Kidney (tissue), 14 donors: Measurements from ENCODE around the gene HLA-DMA. TPM values are rescaled to one million over a fixed set of nuclear protein-coding genes. Genes with fewer than 3 reads are reported as not detected.

Experiments
- DNase-seq, 5 donors: peaks; one replicate each; pipeline ENCODE4 v3.0.0-alpha.2; 2013 to 2020
- FAIRE-seq: peaks from 2 replicates; lab custom pipeline; 2012; peaks lifted over from hg19 to GRCh38; lab: Jason Lieb, UNC
- H3K27ac ChIP-seq, 2 donors: one replicate each; pipeline ENCODE4 v1.7.0; 2013; ENCODE audit warnings: low read depth in 2 of 2, low read length in 2 of 2, inconsistent platforms in 1 of 2
- H3K27me3 ChIP-seq: one replicate; pipeline ENCODE4 v1.7.1; 2013; ENCODE audit warnings: low read length, inconsistent platforms; ENCODE audit not compliant: control insufficient read depth, insufficient read depth
- H3K36me3 ChIP-seq, 3 donors: one replicate each; pipeline versions ENCODE4 v1.7.0 to v1.7.1; 2013; ENCODE audit warnings: low read length in 3 of 3, control low read depth in 1 of 3, inconsistent platforms in 1 of 3; ENCODE audit not compliant: insufficient read depth in 3 of 3, control insufficient read depth in 2 of 3
- H3K4me1 ChIP-seq, 3 donors: one replicate each; pipeline versions ENCODE4 v1.7.0 to v1.7.1; 2013; ENCODE audit warnings: low read length in 3 of 3, inconsistent platforms in 1 of 3, low read depth in 1 of 3; ENCODE audit not compliant: control insufficient read depth in 2 of 3, insufficient read depth in 2 of 3
- H3K4me3 ChIP-seq, 3 donors: one replicate each; pipeline versions ENCODE4 v1.7.0 to v1.8.1; 2013; ENCODE audit warnings: low read length in 3 of 3, control low read depth in 1 of 3, inconsistent platforms in 1 of 3
- H3K9ac ChIP-seq, 3 donors: one replicate each; pipeline versions ENCODE4 v1.7.0 to v1.7.1; 2013; ENCODE audit warnings: low read length in 3 of 3, control low read depth in 1 of 3, inconsistent platforms in 1 of 3
- H3K9me3 ChIP-seq, 3 donors: one replicate each; pipeline versions ENCODE4 v1.7.0 to v1.7.1; 2013; ENCODE audit warnings: low read length in 3 of 3, control low read depth in 1 of 3, inconsistent platforms in 1 of 3; ENCODE audit not compliant: control insufficient read depth in 2 of 3, insufficient read depth in 1 of 3
- intact Hi-C: fragments of 100-400 bp; cut with DNase I; formaldehyde crosslinking; loops from one replicate; pipeline ENCODE4 v1.11.1; 2022
- polyA plus RNA-seq: library from polyadenylated mRNA; stranded (reverse); fragments of 350-450 nt; fragmentation: Illumina TruSeq; extraction: RNeasy Lipid Tissue Mini Kit (QIAGEN cat#74804); gene quantifications from one replicate; pipeline ENCODE4 v1.2.3, GENCODE V29; 2014; ENCODE audit warnings: low read depth, low replicate concordance; ENCODE audit not compliant: insufficient read depth
- total RNA-seq: library from RNA; stranded (reverse); fragmentation: NEBNext Ultra II Directional; extraction: Animal tissue kit (Norgen Biotek cat#: 25700); gene quantifications from one replicate; pipeline ENCODE4 v1.2.1, GENCODE V29; 2021
- TF ChIP-seq, protein P1 (sequence below): IDR thresholded peaks from 3 replicates; pipeline ENCODE4 v1.5.1; 2012; ENCODE audit warnings: mild to moderate bottlenecking, moderate library complexity, borderline replicate concordance; ENCODE audit not compliant: insufficient read depth; ENCODE audit errors: extremely low read depth
- donor health status: control.
- donor health status: control.
- donor health status: control.
- donor health status: control.
- donor health status: control.
- donor health status: DM: yes; HTN: yes; CAD: no.
- donor health status: Normal renal cell carcinoma (clear cell type).

HLA-DMA gene
- total and polyA plus RNA-seq, 2 donors from 2014 or later, result 98.5 to 101 TPM

- Histone ChIP-seq H3K9ac (no peak overlapping the region), H3K9me3 (no peaks in the 10 kb centered on the region), H3K36me3 (peaks cover 43 to 59% (median 58%) of the 10 kb centered on the region in 3 donors), H3K27ac (no peak overlapping the region), H3K4me1 (peaks cover 0 to 20% (median 15%) of the 10 kb centered on the region in 3 donors), H3K27me3 (no peaks in the 10 kb centered on the region), H3K4me3 (no peak overlapping the region)
- FAIRE-seq, result no peak
- DNase-seq, result no peak
- TF ChIP-seq, protein P1, sequence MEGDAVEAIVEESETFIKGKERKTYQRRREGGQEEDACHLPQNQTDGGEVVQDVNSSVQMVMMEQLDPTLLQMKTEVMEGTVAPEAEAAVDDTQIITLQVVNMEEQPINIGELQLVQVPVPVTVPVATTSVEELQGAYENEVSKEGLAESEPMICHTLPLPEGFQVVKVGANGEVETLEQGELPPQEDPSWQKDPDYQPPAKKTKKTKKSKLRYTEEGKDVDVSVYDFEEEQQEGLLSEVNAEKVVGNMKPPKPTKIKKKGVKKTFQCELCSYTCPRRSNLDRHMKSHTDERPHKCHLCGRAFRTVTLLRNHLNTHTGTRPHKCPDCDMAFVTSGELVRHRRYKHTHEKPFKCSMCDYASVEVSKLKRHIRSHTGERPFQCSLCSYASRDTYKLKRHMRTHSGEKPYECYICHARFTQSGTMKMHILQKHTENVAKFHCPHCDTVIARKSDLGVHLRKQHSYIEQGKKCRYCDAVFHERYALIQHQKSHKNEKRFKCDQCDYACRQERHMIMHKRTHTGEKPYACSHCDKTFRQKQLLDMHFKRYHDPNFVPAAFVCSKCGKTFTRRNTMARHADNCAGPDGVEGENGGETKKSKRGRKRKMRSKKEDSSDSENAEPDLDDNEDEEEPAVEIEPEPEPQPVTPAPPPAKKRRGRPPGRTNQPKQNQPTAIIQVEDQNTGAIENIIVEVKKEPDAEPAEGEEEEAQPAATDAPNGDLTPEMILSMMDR, result no peak
- intact Hi-C loops, result loop anchor here (5.0 to 10.0 kb wide), 2 partner anchors 43 to 85 kb away; no protein-coding TSS in a partner anchor
These were observed 27.0 kb upstream of the HLA-DMA start for GRCh38 chr6:32979720-32980487.

DNA sequence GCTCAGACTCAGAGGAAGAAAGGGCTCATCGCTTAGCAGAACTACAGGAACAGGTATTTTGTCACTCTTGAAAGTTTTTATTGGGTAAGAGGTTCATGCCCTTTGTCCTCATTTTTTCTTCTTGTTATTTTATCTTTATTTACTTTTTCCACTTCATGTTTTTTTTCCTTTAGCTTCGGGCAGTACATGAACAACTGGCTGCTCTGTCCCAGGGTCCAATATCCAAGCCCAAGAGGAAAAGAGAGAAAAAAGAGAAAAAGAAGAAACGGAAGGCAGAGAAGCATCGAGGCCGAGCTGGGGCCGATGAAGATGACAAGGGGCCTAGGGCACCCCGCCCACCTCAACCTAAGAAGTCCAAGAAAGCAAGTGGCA, 25.0 kb upstream of the HLA-DMA start:
- Histone ChIP-seq H3K4me3 (no peak overlapping the region), H3K36me3 (peaks cover 48 to 76% (median 60%) of the 10 kb centered on the region in 3 donors), H3K4me1 (peaks cover 0 to 21% (median 15%) of the 10 kb centered on the region in 3 donors), H3K9me3 (no peaks in the 10 kb centered on the region), H3K9ac (no peak overlapping the region), H3K27me3 (no peaks in the 10 kb centered on the region), H3K27ac (no peak overlapping the region)
- no peak for DNase-seq
- TF ChIP-seq, protein P1, result no peak
- FAIRE-seq, result no peak
- intact Hi-C loops, result loop anchor here (10.0 kb wide), 1 partner anchor 83 kb away; no protein-coding TSS in a partner anchor

DNA sequence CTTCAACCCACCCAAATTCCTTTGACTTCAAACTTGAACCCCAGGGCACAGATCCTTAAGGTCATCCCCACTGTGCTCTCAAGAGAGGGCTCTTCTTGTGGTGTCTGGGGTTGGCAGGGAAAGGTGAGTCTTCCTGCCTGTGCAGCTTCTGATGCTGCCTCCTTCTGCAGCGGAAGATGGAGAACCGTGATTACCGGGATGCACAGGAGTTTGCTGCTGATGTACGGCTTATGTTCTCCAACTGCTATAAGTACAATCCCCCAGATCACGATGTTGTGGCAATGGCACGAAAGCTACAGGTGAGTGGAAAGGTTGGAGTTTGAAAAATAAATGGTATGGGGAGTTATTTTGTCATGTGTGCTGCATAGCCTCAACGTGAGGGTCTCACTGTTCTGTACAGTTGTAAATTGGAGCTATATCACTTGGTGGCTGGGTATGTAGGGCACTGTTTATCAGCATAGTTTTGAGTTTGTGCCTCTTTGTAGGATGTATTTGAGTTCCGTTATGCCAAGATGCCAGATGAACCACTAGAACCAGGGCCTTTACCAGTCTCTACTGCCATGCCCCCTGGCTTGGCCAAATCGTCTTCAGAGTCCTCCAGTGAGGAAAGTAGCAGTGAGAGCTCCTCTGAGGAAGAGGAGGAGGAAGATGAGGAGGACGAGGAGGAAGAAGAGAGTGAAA, 24.5 kb upstream of the HLA-DMA start:
- H3K27ac ChIP-seq, result no peak overlapping the region
- H3K9me3 ChIP-seq, result no peaks in the 10 kb centered on the region
- H3K27me3 ChIP-seq, result no peaks in the 10 kb centered on the region
- TF ChIP-seq, protein P1, result no peak
- intact Hi-C loops, result loop anchor here (10.0 kb wide), 1 partner anchor 83 kb away; no protein-coding TSS in a partner anchor
- H3K9ac ChIP-seq, result no peak overlapping the region
- no peak for FAIRE-seq
- peaks cover 49 to 81% (median 60%) of the 10 kb centered on the region in 3 donors for H3K36me3 ChIP-seq
- H3K4me1 ChIP-seq, result peaks cover 0 to 21% (median 15%) of the 10 kb centered on the region in 3 donors
- no peak overlapping the region for H3K4me3 ChIP-seq
- DNase-seq, result no peak
